Effector memory CD4-positive, alpha-beta T cell (primary cell): ENCODE data around the gene DDB1.

ENCODE experiments used
- DNase-seq, 3 donors: peaks; one replicate each; pipeline ENCODE4 v3.0.0-alpha.2; 2020
- H3K27ac ChIP-seq: 2 replicates; pipeline ENCODE4 v1.7.0; 2013; ENCODE audit warnings: mild to moderate bottlenecking, low read length, moderate library complexity; ENCODE audit not compliant: insufficient read depth, poor library complexity, severe bottlenecking
- H3K27me3 ChIP-seq: replicated peaks from 2 replicates; pipeline ENCODE4 v1.7.0; 2013; ENCODE audit warnings: mild to moderate bottlenecking, low read length; ENCODE audit not compliant: insufficient read depth, control insufficient read depth, poor library complexity, severe bottlenecking
- H3K36me3 ChIP-seq: 2 replicates; pipeline ENCODE4 v1.7.0; 2013; ENCODE audit warnings: mild to moderate bottlenecking, low read length, moderate library complexity; ENCODE audit not compliant: control insufficient read depth, insufficient read depth
- H3K4me1 ChIP-seq: 2 replicates; pipeline ENCODE4 v1.7.0; 2013; ENCODE audit warnings: low read length, mild to moderate bottlenecking; ENCODE audit not compliant: control insufficient read depth, insufficient read depth, poor library complexity, severe bottlenecking
- H3K4me3 ChIP-seq: 2 replicates; pipeline ENCODE4 v1.7.0; 2013; ENCODE audit warnings: low read length, low read depth, mild to moderate bottlenecking; ENCODE audit not compliant: insufficient read depth, poor library complexity, severe bottlenecking
- H3K9me3 ChIP-seq: 2 replicates; pipeline ENCODE4 v1.7.0; 2013; ENCODE audit warnings: mild to moderate bottlenecking, low read length, moderate library complexity; ENCODE audit not compliant: control insufficient read depth
- total RNA-seq, 3 donors: gene quantifications; one replicate each; lab custom pipeline; 2026; lab: John Stamatoyannopoulos, UW

The DDB1 gene
- 155 to 188 (median 169) reads per million in 3 donors for total RNA-seq

GRCh38 chr11:61332797-61333549 is at the start of gene DDB1, which contains the start of gene TKFC:
DDB1 (minus strand) TSS chr11:61333105; CDS start chr11:61332968, 137 bp downstream.
TKFC (plus strand) TSS chr11:61333228; CDS start chr11:61334729, 1,501 bp downstream.
- Histone ChIP-seq H3K27ac (peak within 1 kb of the TSS; percentile 91), H3K36me3 (peaks cover 15% of the 10 kb centered on the region), H3K9me3 (no peaks in the 10 kb centered on the region), H3K4me1 (peaks cover 21% of the 10 kb centered on the region), H3K4me3 (peak within 1 kb of the TSS; percentile 92), H3K27me3 (no peaks in the 10 kb centered on the region)
- peak; percentile 94 to 95 (median 94) for DNase-seq

GRCh38 chr11:61380884-61381283 is 48.0 kb upstream of the DDB1 start:
- H3K27ac ChIP-seq, result no peak overlapping the region

DNA sequence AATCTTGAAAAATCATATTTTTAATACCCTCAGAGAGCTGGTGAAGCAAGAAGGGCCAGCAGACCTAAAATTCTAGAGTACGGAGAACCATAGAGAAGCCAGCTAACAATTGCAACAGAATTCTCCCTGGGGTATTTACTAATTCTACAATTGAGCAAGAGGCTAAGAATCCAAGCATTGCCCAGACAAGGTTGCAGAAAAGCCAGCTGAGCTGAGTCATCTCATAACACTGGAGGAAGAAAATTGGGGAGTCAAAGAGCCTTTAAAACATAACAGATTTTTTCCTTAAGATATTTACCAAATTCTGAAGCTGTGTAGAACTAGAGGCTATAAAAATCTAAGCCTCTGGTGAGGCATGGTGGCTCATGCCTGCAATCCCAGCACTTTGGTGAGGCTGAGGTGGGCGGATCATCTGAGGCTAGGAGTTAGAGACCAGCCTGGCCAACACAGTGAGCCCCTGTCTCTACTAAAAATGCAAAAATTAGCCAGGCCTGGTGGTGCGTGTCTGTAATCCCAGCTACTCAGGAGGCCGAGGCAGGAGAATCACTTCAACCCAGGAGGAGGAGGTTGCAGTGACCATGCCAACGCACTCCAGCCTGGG is 45.9 kb upstream of the DDB1 start:
- Histone ChIP-seq H3K27ac (no peak overlapping the region), H3K4me3 (no peak overlapping the region), H3K9me3 (no peaks in the 10 kb centered on the region), H3K4me1 (no peaks in the 10 kb centered on the region), H3K27me3 (no peaks in the 10 kb centered on the region), H3K36me3 (no peaks in the 10 kb centered on the region)
- no peak for DNase-seq

More at GRCh38 chr11:61380884-61381283, 48.0 kb upstream of the DDB1 start:
- no peak for DNase-seq
- H3K4me3 ChIP-seq, result no peak overlapping the region
- H3K4me1 ChIP-seq, result no peaks in the 10 kb centered on the region
- H3K36me3 ChIP-seq, result no peaks in the 10 kb centered on the region
- H3K27me3 ChIP-seq, result no peaks in the 10 kb centered on the region
- H3K9me3 ChIP-seq, result no peaks in the 10 kb centered on the region

DNA sequence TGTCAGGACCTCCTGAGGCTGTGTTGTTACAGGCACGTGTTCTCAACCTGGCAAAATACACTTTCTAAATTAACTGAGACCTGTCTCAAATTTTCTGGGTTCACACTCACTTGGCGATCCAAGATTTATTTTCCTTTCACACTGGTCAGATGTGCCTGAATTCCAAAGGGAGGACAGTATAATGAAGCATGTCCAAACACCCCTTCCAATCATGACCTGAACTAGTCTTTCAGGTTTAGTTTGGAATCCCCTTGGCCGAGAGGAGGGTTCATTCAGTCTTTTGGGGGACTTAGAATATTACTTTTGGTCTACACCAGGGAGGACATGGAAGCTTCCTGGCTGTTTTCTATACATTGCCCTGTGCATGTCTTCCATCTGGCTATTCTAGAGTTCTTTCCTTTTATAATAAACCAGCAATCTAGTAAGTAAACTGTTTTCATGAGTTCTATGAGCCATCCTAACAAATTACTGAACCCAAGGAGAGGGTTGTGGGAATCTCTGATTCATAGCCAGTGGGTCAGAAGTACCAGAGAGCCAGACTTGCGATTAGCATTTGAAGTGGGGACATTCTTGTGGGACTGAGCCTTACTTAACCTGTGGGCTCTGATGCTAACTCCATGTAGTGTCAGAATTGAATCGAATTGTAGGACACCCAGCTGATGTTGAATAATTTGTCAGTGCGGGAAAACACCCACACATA is 44.7 kb upstream of the DDB1 start:
- Histone ChIP-seq H3K9me3 (no peaks in the 10 kb centered on the region), H3K4me1 (no peaks in the 10 kb centered on the region), H3K27ac (no peak overlapping the region), H3K36me3 (no peaks in the 10 kb centered on the region), H3K4me3 (no peak overlapping the region), H3K27me3 (no peaks in the 10 kb centered on the region)
- no peak for DNase-seq

GRCh38 chr11:61375761-61376108 is 42.8 kb upstream of the DDB1 start:
- H3K27me3 ChIP-seq, result no peaks in the 10 kb centered on the region
- no peaks in the 10 kb centered on the region for H3K9me3 ChIP-seq
- no peak overlapping the region for H3K4me3 ChIP-seq
- no peak for DNase-seq
- H3K27ac ChIP-seq, result no peak overlapping the region
- no peaks in the 10 kb centered on the region for H3K4me1 ChIP-seq
- no peaks in the 10 kb centered on the region for H3K36me3 ChIP-seq

DNA sequence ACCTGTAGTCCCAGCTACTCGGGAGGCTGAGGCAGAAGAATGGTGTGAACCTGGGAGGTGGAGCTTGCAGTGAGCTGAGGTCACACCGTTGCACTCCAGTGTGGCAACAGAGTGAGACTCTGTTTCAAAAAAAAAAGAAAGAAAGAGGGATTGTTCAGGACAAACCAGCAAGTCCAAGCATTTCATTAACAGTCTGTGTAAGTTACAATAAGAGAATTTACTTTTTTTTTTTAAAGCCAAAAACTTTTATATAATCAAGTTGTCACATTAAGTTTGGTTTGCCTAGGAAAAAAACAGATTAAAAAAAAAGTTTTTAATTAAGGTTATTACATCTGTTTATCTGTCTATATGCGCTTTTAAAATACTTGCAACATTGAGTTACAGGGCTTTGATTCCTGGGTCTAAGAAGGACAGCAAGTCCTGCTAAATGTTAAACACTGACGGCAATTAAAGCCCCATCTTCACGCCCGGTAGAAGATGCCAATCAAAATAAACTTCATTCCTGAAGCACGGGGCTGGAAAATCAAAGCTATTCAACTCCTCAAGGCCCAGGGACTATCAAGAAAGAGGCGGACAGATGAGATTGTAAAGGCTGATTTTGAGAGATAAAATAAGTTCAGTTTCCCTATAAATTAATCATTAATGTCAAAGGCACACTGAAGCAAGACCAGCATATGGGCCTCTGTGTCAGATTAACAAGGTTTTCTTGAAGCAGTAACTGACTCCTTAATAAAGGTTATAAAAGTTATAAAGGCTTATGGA is 39.9 kb upstream of the DDB1 start:
- Histone ChIP-seq H3K9me3 (no peaks in the 10 kb centered on the region), H3K4me1 (no peaks in the 10 kb centered on the region), H3K27ac (no peak overlapping the region), H3K36me3 (peaks cover 23% of the 10 kb centered on the region), H3K4me3 (no peak overlapping the region), H3K27me3 (no peaks in the 10 kb centered on the region)
- no peak for DNase-seq

- H3K36me3 ChIP-seq, result peaks cover 47% of the 10 kb centered on the region
- no peak overlapping the region for H3K4me3 ChIP-seq
- H3K27me3 ChIP-seq, result no peaks in the 10 kb centered on the region
- H3K4me1 ChIP-seq, result no peaks in the 10 kb centered on the region
- H3K9me3 ChIP-seq, result no peaks in the 10 kb centered on the region
- no peak overlapping the region for H3K27ac ChIP-seq
- no peak for DNase-seq
These were observed 37.6 kb upstream of the DDB1 start for GRCh38 chr11:61370349-61371005.

- Histone ChIP-seq H3K9me3 (no peaks in the 10 kb centered on the region), H3K4me1 (no peaks in the 10 kb centered on the region), H3K4me3 (no peak overlapping the region), H3K27ac (no peak overlapping the region), H3K27me3 (no peaks in the 10 kb centered on the region), H3K36me3 (peaks cover 51% of the 10 kb centered on the region)
- DNase-seq, result no peak
These were observed 36.8 kb upstream of the DDB1 start for GRCh38 chr11:61369372-61370348.
